ENCODE data around the gene GPR78. TPM values are rescaled to one million over a fixed set of nuclear protein-coding genes. Genes with fewer than 3 reads are reported as not detected.
"Not testable (repeated sequence)": the region's sequence is repeated elsewhere in the genome, so short reads cannot be mapped to it uniquely, and the experiment has no call there.

Gene GPR78
- total RNA-seq, 1 donor from 2014 or later = 0.09 TPM

DNA sequence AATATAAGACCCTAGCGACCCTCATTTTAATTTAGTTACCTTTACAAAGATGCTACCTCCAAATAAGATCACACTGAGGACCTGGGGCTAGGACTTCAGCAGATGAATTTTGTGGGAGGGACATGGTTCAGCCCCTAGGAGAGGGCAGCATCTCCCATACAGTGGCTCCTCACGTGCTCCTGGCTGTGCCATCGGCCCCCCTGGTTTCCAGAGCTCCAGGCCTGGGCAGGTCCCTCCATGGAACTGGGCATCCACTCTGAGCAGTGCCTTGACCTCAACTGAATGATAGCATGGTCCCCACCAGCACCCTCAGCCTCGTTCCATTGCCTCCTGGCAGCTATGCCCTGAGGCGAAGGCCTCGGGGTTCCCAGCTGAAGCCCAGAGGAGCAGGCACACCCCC is 51.7 kb downstream of the GPR78 start:
- H3F3A ChIP-seq (ENCODE audit: low read depth); H3K4me1 ChIP-seq; H3K4me1 Mint-ChIP-seq; H3K9me3 Mint-ChIP-seq; H3K4me3 ChIP-seq; H3K4me2 ChIP-seq; H3K27ac Mint-ChIP-seq; H3K36me3 ChIP-seq; H3K27me3 ChIP-seq; H3K9ac ChIP-seq; H3K27me3 Mint-ChIP-seq (ENCODE audit: insufficient read depth, low read depth); H3K4me3 Mint-ChIP-seq; H2AFZ ChIP-seq (replicated peaks); H3K9me3 ChIP-seq (ENCODE audit: low read depth); H3K79me2 ChIP-seq (ENCODE audit: low read depth); H4K20me1 ChIP-seq (ENCODE audit: low read depth); H3K36me3 Mint-ChIP-seq; H3K27ac ChIP-seq; DNase-seq (ENCODE audit: low spot score): not testable (repeated sequence)

DNA sequence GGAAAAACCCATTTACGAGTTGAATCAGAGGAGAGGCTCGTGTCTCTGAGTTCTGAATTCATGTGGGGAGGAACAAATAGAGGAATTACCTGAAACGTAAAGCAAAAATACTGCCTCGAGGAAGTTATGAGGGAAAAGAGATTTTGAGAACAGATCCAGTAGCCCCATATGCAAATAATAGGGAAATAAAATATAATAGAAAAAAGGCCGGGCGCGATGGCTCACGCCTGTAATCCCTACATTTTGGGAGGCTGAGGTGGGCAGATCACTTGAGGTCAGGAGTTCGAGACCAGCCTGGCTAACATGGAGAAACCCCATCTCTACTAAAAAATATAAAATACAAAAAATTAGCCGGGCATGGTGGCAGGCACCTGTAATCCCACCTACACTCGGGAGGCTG is 54.6 kb downstream of the GPR78 start:
- H3K4me3 Mint-ChIP-seq; DNase-seq (ENCODE audit: low spot score); H3K27me3 ChIP-seq; H3F3A ChIP-seq (ENCODE audit: low read depth); H3K4me1 ChIP-seq; H3K4me1 Mint-ChIP-seq; H3K36me3 ChIP-seq; H3K27ac ChIP-seq; H3K4me3 ChIP-seq; H3K9me3 Mint-ChIP-seq; H3K36me3 Mint-ChIP-seq; H3K27ac Mint-ChIP-seq; H3K4me2 ChIP-seq; H4K20me1 ChIP-seq (ENCODE audit: low read depth); H3K9me3 ChIP-seq (ENCODE audit: low read depth); H3K9ac ChIP-seq; H2AFZ ChIP-seq (replicated peaks); H3K79me2 ChIP-seq (ENCODE audit: low read depth): not testable (repeated sequence)
- H3K27me3 Mint-ChIP-seq (ENCODE audit: insufficient read depth, low read depth) = peaks cover 12% of the 10 kb centered on the region

DNA sequence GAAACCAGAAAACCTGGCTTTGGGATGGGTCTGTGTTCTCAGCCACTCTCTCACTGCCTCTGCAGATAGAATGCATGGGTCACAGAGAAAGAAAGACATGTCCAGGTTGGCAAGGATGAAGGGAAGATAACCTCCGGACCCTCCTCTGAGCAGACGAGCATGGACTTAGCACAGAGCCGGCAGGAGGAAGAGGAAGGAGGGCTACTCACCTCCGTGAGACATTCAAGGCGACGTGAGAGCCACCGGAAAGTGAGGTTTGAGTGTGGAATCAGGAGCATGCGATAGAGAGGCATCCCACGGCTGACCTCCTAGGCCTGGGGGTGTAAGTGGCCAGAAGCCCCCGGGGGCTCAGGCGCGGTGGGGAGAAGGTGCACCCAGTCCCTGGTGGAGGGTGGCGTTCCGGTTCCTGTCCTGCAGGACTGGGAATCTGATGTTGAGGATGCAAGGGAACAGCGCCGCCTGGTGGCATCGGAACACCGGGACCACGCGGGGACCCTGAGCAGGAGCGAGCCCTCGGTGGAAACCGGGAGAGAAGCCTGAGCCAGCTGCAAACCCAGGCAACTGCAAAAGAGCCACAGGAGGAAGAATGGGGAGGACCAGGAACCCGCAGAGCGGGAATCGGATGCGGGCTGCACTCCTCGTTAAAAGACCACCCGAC is 55.8 kb downstream of the GPR78 start:
- H3K36me3 ChIP-seq; DNase-seq (ENCODE audit: low spot score); H4K20me1 ChIP-seq (ENCODE audit: low read depth); H3K9ac ChIP-seq; H3K27ac Mint-ChIP-seq; H3K4me1 Mint-ChIP-seq; H3K9me3 Mint-ChIP-seq; H3K9me3 ChIP-seq (ENCODE audit: low read depth); H3K27ac ChIP-seq; H3K79me2 ChIP-seq (ENCODE audit: low read depth); H3K4me3 ChIP-seq; H3K4me3 Mint-ChIP-seq; H2AFZ ChIP-seq (replicated peaks); H3K27me3 ChIP-seq; H3K36me3 Mint-ChIP-seq; H3K4me1 ChIP-seq; H3K4me2 ChIP-seq; H3F3A ChIP-seq (ENCODE audit: low read depth): not testable (repeated sequence)
- H3K27me3 Mint-ChIP-seq (ENCODE audit: insufficient read depth, low read depth) = peaks cover 14% of the 10 kb centered on the region

Other genes with a start within 250 kb of the GPR78 start
- gene ACOX3, start 139.7 kb upstream of the GPR78 start, total RNA-seq (ENCODE audit: low replicate concordance) = 14.0 and 20.1 TPM in 2 replicates
- gene TRMT44, start 139.6 kb upstream of the GPR78 start, total RNA-seq (ENCODE audit: low replicate concordance) = 19.9 and 24.2 TPM in 2 replicates
- 5.9 TPM in 1 of 2 replicates, not detected in the other for gene CPZ, start 12.4 kb downstream of the GPR78 start, total RNA-seq (ENCODE audit: low replicate concordance)

Measured in neural progenitor cell (in vitro differentiated cells).